Retina (tissue), 1 donor: ENCODE data around the gene AMBP.

Source experiments
- DNase-seq: peaks from one replicate; pipeline ENCODE4 v3.0.0-alpha.2; 2016

Gene AMBP

DNA sequence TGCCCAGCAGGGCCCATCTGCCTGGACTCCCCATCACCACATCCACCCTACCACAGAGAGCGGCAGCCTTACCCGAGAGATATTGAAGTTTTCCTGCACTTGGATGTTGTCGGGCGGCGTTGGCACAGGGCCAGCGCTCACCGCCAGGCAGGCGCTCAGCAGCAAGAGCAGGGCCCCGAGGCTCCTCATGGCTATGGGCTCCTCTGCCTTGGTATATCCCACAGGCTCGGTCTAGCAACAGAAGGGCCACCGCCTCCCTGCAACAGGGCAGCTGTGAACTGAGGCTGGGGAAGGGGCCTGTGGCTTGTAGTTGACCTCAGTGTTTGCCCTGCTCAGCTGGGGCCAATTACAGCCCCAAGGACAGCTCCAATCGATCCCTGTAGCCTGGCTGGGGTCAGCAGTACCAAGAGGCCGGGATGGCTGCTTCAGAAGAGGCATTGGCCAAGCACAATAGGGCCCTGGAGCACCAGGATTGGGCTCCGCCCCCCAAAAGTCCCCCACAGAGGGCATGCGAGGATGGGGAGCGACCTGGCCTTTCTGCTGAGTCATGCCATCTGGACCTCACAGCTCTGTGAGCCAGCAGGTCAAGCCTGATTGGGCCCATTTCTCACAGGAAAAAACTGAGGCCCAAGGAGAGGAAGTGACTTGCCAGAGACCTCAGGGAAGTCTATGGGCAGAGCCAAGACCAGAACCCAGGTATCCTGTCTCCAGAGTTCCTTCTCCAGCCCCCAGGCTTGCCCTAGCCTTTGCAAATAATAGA lies at the start of gene AMBP:
AMBP (minus strand) TSS at position 280 of the 760 bp plus-strand sequence; CDS start at position 189, 91 bp downstream.
- no peak for DNase-seq

DNA sequence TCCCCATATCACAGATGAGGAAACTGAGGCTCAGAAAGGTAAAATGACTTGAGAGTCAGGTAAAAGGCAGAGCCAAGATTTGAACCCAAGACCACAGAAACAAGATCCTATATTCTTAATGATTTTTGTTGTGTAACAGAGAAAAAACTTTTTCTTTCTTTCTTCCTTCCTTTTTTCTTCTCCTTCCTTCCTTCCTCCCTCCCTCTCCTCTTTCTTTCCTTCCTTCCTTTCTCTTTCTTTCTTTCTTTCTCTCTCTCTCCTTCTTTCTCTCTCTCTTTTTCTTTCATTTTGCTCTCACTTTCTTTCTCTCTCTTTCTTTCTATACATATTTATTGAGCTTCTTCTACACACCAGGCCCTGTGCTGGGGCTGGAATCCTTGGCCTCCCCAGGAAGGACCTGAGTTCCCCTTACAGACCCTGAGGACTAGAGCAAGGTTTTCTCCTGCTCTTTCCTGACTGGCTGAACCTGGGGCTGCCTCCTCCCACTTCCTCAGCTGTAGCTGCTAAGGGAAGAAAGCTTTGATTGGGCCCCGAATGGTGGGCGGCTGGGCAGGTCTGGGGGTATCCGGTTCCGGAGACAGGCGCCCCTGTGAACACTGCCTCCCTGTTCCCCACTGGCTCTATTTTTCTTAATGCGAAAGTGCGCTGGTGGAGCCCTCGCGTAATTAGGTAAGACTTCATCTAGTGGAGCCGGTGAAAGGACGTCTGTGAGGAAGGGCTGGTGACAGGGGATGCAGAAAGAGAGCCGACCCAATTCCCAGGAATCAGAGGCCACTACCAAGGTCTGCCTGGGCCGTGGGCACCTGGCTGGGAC lies 48.4 kb upstream of the AMBP start:
- no peak for DNase-seq

DNA sequence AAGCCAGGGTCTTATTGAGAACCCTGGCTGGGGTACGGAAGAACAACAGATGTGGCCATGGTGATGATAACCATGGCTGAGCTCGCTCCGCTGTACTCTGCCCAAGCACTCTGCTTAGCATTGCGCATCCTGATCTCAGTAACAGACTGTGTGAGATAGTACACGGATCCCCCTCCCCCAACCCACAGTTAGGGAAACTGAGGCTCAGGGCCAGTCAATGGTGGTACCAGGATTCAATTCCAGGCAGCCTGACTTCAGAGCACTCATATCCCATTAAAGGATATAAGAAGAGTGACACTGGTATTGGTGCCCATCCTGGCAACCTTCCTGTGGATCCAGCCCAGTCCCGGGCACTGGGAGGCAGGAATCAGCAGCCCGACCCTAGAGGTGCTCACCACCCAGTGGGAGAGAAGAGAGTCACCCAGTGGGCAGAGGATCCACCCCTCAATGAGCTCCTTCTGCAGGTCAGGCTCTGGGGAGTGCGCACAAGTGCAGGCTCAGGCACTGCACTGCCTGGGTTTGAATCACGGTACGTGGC lies 47.4 kb upstream of the AMBP start:
- no peak for DNase-seq

DNA sequence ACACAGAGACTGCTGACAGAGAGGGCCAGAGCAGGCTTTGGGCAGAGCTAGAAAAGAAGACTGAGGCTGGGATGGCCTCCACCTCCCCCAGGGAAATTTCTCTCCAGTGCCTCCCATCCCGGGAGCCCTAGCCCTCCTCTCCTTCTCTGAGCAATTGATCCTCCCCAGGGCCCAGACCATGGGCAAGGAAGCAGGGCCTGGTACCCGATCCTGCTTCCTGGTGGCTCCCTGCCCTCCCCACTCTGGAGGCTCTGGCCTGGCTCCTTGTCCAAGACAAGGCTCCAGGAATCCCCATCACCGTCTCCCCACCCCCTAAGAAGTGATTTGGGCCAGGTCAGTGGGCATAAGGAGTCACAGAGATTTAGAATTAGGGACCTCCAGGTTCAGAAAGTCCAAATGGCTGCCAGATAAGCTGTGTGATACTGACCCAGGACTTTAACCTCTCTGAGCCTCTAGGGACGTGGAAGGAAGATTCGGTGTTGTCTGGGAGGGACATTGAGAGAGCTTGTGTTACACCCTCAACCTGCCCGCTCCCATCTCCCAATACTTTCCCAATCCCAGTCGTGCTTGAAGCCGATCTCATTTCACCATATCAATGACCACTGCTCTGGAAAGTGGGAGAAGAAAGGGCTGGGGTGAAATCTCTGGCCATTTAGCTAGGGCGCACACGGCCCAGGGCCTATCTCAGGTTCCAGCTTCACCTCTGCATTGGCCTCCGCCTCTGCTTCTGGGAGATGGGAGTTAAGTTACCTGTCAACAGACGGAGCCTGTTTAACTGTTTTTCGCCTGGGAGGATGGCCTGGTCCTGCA lies 46.8 kb upstream of the AMBP start:
- DNase-seq, result no peak

DNA sequence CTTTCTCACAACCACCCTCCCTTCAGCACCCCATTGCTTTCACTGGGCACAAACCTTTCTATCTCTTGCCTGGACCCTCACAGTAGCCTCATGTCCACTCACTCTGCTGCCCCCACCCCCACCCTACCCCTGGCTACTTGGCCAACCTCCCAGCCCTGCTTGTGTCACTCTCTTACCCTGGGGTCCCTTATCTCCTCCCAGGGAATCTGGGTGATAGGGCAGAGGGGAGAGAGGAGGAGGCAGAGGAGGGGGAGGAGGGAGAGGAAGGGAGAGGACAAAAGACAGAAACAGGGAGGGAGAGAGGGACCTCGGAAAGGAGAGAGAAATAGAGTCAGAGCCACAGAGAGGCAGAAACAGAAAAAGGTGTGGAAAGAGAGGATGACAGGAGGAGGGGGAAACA lies 46.0 kb upstream of the AMBP start:
- no peak for DNase-seq

DNA sequence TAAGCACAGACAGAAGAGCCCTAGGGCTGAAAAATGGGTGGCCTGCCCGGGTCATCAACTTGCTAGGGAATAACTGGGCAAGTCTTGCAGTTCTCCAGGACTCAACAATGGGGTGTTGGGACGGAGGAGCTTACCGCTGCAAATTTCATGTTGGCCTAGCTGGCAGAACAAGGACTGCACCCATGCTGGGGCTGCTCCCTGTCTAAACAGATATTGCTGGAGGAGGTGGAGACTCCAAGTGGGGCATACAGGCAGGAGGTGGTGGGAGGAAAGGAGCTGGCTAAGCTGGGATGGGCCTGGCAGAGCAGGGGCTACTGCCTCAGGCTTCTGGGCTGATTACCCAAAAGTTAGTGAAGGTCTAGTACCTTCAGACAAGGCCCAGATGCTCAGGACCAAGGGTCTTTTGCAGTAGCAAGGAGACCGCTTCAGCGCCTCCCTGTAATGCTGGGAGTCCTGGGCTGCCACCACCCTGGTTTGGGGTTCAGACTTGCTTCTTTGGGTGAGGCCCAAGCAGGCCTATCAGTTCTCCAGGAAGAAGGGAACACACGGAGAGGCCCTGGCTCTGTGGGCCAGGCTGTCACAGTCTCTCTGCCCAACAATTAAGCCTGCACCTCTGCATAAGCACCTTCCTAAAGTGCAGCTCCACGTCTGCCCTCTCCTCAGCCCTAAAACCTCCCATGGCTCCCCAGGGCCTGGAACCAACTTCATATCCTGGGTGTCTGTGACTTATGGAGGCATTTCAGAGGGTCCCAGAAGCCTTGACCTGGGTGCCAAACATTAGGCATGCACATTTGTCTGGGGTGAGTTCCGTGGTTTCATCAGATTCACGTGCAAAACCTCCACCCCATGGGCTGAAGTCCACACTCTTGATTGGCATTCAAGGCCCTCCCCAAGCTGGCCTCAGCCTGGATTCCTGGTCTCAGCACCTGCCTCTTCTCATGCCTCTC lies 45.2 kb upstream of the AMBP start:
- no peak for DNase-seq

DNA sequence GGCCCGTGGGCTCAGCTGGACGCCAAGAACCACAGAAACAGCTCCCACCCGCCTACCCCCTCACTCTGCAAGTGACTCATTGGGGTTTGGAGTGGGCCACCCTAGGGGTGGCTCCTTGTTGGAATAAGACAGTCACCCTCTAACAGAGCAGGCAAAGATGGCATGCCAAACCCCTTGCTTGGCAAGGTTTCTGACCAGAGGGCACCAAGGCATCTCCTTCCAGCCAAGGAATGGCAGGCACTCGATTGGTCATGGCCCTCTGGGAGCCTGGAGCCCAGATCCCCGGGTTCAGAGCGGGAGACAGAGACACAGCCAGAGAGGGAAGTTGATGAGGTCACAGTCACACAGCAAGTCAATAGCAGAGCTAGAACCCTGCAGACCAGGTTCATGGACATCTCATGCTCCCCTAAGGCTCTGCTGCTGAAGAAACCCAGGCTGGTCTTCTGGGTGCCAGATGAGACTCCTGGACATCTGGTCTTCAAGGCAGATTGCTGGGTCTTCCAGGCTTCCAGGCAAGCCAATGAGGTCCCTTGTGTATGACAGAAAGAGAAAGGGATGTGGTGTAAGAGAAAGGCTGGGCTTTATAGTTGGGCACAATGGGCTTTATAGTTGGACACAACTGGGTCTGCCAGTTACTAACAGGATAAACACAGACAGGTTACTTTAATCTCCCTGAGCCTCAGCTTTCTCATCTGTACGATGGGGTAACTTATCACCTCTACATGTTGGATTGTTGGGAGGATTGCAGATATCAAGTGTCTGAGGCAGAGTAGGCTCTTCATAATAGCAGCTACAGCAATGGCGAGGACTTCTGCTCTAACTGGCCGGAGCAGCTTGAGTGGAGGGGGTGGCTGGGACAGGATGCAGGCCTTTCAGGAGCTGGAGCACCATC lies 44.3 kb upstream of the AMBP start:
- no peak for DNase-seq

DNA sequence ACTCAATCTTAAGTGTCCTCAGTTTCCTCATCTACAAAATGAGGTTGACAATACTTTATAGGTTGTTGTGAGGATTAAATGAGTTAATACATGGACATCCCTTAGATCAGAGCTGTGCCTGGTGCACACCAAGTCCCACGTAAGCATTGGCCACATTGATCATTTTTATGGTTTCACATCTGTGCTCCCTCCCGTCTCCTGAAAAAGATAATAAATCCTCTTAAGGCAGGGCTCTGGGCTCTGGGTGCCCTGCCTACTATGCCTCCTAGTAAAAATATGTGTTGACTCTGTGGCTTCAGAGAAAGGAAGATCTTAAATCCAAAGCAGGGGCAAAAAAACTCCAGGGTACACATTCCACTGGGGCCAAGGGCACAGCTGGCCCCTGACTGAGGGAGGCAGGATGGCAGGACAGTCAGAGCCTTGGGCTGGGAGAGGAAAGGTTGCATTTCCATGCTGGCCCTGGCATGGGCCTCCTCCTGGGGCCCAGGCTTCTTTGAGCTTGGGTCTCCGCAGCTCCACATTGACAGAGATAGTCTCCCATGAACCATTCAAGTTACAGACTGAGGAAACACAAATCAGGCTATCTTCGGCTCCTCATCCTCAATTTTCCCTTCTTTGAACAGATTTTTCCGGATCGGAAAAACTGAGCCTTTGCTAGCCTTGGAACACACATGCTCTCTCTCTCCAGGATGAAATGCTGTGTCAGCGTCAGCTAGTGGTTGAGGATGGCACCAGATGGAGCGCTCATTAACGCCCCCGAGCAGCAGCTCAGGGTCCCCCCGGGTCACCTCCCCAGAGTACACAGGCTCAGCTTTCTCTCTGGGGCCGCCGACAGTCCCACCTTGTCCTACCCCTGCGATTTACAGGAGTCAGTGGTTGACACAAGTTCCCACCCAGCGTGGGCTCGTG lies 43.4 kb upstream of the AMBP start:
- DNase-seq, result no peak

DNA sequence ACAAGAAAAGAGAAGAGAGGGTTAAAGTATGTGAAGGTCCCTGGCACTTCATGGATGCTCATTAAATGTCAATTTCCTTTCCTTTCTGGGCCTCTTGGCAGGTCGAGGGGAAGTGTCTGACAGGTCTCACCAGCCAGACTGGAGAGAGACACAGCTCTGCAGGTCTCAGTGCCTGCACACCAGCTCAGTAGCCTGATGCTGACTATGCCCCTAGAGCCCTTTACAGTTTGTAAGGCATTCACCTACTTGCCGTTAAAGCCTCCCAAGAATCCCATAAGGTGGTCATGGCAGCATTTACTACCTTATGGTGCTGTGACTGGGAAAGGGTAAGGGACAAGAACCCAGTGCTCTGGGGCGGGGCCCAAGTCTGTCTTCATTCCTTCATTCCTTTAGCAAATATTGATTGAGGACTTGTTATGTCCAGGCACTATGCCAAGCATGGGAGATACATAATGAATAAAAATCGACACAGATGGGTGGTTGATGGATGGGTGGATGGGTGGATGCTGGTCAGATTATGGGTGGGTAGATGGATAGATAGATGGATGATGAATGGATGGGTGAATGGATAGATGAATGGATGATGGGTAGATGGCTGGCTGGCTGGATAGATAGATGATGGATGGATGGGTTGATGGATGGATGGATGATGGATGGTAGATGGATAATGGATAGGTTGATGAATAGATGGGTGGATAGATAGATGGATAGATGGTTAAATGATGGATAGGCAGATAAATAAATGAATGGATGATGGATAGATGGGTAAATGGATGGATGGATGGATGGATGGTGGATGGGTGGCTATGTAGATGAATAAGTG lies 42.3 kb upstream of the AMBP start:
- no peak for DNase-seq

DNA sequence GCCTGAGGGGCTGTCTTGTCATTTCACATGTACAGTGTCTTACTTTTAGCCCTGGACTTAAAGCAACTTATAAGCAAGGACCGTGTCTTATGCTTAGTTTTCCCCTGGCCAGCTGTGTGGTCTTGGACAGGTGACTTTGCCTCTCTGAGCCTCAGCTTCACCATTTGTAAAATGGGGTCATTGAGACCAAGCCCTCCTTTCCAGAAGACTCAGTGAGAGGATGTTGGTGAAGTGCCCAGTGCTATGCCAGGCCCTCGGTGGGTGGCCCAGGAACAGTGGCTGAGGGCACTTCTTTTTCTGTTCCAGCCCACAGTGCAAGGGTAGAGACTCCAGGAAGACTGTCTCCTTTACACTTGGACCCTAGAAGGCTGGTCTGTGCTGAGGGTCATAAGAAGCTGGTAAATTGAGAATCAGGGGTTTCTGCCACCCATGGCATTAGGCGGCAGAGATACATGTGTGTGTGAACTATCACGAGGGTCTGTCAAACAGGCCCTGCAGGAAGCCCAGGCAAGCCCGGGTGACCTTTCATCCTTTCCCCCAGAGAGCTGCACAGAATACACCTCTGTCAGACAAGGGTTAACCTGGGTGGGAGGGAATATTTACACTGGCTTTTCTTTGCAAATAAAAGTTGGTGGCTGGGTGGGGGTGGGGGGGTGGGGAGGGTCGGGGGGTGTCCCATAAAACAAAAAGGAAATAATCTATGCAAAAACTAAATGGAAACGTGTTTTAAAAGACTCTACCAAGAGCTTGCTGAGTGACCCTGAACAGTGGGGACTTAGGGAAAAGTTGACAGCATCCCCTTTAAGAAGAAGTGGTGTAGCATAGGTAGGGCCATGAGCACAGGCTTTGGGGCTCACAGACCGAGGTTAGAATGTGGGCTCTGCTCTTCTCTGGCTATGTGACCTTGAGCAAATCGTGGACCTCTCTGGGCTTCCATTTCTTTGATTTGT lies 41.4 kb upstream of the AMBP start:
- no peak for DNase-seq

DNA sequence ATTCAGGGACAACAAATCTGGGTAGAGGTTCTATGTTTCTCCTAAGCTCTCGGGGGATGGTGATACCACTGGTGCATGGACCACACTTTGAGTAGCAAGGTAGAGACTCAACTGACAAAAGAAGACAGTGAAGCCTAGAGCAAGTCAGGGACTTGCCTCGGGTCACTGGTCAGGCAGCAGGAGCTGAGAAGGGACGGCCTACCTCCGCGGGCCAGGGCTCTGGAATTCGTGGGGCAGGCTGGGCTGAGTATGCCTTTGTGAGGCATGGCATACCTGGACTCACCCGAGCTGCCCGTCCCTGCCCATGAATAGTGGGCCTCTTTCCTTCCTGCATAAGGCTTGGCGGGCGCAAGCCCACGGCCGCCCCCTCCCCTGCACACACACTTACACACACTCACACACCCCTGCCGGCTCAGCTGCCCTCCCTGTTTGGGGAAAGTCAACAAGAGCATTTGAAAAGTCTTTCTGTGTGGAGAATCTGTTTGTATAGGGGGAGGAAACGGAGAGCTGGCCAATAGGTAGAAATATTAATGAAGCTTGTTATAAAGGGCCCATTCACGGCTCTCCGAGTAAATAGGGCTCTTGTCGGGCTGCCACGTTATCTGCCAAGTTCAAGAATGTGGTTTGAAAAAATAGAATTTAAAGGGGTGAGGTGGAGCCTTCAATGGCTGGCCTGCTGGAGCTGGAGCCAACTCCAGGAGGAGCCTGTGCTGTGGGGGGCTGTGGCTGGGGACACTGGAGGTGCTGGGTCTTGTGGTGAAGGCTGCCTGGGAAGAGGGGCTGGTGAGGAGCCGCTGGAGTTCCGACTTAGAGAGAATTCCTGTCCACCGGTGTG lies 40.1 kb upstream of the AMBP start:
- DNase-seq, result no peak

DNA sequence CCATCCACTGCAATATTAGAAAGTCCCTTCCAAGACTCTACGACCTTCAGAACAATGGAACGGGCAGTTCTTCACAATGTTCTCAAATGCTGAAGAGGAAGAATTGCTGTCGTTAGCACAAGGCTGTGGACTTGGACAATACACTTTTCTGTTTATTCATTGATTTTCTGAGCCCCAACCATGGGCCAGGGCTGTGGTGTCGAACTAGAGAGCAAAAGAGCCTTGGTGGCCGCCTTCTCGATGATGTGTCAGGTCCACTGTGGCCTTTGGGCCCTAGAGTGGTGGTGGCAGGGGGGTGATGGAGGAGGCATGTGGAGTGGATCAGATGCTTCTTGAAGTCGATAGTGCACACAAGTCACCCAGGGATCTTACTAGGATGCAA lies 39.5 kb upstream of the AMBP start:
- DNase-seq, result no peak

DNA sequence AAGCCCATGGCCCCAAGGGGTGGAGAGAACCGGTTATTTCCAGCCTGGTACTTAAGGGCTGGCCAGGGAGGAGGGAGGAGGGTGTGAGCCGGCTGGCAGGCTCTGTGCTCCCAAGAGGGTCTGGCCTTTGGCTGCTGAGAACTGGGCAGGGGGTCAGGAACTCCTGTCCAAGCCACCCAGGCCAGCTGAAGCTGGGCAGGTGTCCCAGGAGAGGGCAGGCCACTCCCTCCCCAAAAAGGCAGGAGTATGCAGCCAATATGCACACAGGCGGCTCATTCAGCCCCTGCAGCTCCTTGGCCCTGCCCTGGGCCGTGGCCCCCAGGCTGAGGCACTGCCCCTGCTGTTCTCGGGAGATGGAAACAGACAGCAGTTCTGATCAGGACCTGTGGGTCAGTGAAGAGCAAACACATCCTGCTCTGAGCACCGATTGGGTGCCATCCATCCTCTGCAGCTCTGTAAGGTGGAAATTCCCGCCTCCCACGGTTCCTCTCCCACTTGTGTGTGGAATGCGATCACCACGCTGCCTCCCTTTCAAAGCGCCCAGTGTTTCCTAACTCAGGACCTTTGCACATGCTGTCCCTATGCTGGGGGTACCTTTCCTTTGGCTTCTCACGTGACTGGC lies 38.1 kb upstream of the AMBP start:
- no peak for DNase-seq

DNA sequence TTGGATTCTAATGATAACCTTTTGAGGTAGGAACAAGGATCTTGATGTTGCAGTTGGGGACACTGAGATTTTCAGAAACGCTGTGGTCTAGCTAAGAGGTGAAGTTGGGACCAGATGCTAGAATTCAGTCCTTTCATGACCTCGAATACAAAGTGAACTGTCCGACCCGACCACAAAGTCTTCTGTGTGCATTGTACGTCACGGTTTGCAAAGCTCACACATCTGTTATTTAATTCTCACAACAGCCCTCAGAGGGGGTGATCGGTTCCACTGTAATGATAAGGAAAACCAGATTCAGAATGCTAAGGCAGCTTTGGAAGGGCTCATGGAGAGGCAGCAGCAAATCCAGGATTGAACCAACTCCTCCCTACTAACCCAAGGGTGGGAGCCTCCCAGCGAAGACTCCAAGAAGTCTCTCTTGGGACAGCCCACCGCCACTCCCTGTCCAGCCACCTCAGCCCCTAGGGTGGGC lies 37.6 kb upstream of the AMBP start:
- no peak for DNase-seq

DNA sequence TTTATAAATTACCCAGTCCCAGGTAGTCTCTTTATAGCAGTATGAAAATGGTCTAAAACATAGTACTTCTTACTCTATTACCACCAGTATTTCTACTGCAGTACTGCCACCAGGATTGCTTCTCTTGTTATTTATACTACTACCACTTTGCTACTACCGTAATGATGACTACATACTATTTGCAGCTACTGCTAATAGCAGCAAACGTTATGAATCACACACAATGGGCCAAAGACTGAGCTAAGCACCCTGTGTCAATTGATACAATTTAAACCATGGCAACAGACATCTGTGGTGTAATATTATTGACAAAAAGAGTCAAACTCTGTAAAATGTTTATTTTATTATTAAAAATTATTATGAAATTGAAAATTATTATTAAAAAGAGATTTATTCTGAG lies 36.3 kb upstream of the AMBP start:
- no peak for DNase-seq
